ENCODE measurements around the gene ANKRD50. TPM values are rescaled to one million over a fixed set of nuclear protein-coding genes. Genes with fewer than 3 reads are reported as not detected.

Gene ANKRD50
- total RNA-seq, 3 donors from 2014 or later: 8.2 to 16.7 (median 11.0) TPM

DNA sequence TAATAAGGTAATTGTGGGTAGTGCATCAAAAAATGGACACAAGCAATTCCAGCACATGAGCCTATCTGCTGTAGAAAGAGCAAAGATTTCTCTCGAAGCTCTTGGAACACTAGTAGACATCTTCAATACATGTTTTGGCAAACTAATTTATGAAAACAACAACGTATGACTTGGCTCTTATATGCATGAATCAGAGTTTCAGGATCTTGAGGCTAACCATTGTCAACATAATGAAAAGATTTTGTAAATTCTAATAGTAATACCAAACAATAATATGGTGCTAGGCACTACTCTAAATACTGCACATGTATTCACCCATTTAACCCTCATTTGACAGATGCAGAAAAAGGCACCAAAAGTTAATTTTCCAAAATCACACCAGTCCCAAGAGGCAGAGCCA lies 25.1 kb upstream of the ANKRD50 start:
- Histone ChIP-seq H3K4me1 (ENCODE audit: low read depth) (no peaks in the 10 kb centered on the region), H3K4me3 (no peak overlapping the region), H3K9me3 (no peaks in the 10 kb centered on the region), H3K36me3 (ENCODE audit: low read depth) (no peaks in the 10 kb centered on the region)
- DNase-seq (no peak), ATAC-seq (no peak)
- intact Hi-C loops (cut with DNase I, micrococcal nuclease): no loop called here
- TF ChIP-seq, protein P1, sequence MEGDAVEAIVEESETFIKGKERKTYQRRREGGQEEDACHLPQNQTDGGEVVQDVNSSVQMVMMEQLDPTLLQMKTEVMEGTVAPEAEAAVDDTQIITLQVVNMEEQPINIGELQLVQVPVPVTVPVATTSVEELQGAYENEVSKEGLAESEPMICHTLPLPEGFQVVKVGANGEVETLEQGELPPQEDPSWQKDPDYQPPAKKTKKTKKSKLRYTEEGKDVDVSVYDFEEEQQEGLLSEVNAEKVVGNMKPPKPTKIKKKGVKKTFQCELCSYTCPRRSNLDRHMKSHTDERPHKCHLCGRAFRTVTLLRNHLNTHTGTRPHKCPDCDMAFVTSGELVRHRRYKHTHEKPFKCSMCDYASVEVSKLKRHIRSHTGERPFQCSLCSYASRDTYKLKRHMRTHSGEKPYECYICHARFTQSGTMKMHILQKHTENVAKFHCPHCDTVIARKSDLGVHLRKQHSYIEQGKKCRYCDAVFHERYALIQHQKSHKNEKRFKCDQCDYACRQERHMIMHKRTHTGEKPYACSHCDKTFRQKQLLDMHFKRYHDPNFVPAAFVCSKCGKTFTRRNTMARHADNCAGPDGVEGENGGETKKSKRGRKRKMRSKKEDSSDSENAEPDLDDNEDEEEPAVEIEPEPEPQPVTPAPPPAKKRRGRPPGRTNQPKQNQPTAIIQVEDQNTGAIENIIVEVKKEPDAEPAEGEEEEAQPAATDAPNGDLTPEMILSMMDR (IDR thresholded peaks at IDR 0.05): no peak

DNA sequence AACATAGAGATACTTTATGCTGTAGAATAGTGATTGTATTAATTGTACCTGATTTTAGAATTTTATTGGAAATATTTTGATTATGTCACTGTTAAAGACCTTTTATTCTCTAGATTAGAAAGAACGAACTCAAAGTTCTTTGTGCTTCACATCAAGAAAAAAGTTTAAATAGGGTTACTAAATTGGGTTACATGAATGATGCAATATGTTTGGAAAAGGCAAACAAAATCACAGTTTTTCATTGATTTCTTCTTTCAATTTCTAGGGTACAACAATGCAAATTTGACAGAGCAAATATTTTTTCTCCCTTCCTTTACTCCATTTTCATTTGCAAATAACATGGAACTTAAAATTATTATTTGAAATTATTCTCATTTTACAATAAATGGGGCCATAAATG lies 24.0 kb upstream of the ANKRD50 start:
- Histone ChIP-seq H3K4me3 (no peak overlapping the region), H3K9me3 (no peaks in the 10 kb centered on the region), H3K4me1 (ENCODE audit: low read depth) (no peaks in the 10 kb centered on the region), H3K36me3 (ENCODE audit: low read depth) (no peaks in the 10 kb centered on the region)
- TF ChIP-seq, protein P1 (IDR thresholded peaks at IDR 0.05): no peak
- intact Hi-C loops (cut with DNase I, micrococcal nuclease): no loop called here
- no peak for ATAC-seq
- no peak for DNase-seq

DNA sequence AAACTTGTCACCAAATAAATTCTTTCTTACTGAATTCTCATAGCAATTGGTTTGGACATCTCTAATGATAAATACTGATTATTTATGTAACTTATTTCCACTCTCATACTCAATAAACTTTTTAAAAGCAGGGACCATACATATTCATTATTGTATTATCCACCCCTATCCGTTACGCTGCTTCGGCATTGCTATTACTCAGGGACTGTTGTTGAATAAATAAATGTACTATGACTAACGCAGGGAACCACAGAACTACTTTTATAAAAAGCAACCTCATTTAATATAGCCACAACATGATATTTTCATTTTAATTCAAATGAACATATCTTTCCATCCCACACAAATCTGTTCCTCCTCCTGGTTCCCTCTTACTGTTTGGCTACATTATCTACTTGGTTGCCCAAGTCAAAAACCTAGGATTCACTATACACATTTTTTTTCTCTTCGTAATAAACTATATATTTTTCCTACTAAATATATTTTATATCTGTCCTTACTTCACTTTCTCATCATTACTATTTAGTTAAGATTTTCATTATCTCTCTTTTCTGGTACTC lies 14.9 kb upstream of the ANKRD50 start:
- TF ChIP-seq, protein P1 (IDR thresholded peaks at IDR 0.05): no peak
- intact Hi-C loops (cut with DNase I, micrococcal nuclease): no loop called here
- no peak for ATAC-seq
- H3K4me1 ChIP-seq (ENCODE audit: low read depth): no peaks in the 10 kb centered on the region
- no peaks in the 10 kb centered on the region for H3K9me3 ChIP-seq
- no peaks in the 10 kb centered on the region for H3K36me3 ChIP-seq (ENCODE audit: low read depth)
- H3K4me3 ChIP-seq: no peak overlapping the region
- DNase-seq: no peak

DNA sequence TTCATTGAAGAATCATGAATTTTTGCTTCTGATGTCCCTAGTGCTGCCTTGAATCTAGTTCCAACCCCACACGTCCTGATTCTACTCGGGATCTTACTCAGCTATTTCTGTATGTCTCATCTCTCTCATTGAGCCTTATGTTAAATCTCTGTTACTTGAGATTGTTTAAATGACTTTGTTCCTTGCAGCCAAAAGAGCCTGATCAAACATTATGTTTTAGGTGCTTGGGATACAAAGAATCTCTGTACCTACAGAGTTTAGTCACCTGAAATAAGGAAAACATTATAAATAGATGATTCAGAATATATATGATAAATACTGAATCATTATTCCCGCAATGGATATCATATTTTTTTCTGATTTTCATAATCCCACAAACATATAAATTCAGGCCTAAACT lies 13.7 kb upstream of the ANKRD50 start:
- Histone ChIP-seq H3K4me3 (no peak overlapping the region), H3K36me3 (ENCODE audit: low read depth) (no peaks in the 10 kb centered on the region), H3K4me1 (ENCODE audit: low read depth) (no peaks in the 10 kb centered on the region), H3K9me3 (no peaks in the 10 kb centered on the region)
- TF ChIP-seq, protein P1 (IDR thresholded peaks at IDR 0.05): no peak
- intact Hi-C loops (cut with DNase I, micrococcal nuclease): no loop called here
- no peak for DNase-seq
- no peak for ATAC-seq

DNA sequence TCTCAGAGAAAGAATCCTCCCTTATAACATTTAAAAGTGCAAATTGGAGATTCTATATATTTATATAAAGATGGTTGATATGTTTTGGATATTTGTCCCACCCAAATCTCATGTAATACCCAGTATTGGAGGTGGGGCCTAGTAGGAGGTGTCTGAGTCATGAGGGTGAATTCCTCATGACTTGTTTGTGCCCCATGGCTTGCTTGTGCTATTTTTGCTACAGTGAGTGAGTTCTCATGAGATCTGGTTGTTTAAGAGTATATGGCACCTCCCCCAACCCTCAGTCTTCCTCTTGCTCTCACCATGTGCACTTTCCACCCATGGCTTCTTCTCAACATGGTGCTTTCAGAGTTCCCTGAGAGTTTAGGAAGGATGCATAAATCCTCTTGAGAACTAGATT lies 9.5 kb upstream of the ANKRD50 start:
- Histone ChIP-seq H3K36me3 (ENCODE audit: low read depth) (no peaks in the 10 kb centered on the region), H3K4me1 (ENCODE audit: low read depth) (no peaks in the 10 kb centered on the region), H3K4me3 (no peak overlapping the region), H3K9me3 (no peaks in the 10 kb centered on the region)
- TF ChIP-seq, protein P1 (IDR thresholded peaks at IDR 0.05): no peak
- DNase-seq (no peak), ATAC-seq (no peak)
- intact Hi-C loops (cut with DNase I, micrococcal nuclease): no loop called here

DNA sequence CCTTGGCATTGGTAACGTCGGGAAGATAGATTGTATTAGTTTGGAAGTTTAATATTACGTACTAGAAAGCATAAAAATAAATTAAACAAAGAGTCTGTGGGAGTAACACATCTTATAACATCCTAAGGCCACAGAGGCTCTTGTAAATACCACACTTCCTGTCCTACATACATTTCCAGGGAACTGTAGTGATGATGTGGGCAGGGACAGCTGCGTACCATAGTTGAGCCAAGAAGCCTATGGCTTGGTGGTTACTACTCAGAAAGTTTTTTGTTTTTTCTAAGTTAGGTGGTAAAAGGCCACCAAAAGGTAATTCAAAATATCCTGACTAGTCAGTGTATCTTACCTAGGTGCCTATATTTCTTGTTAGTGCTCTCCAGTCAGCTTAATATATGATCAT lies 4.6 kb upstream of the ANKRD50 start:
- TF ChIP-seq, protein P1 (IDR thresholded peaks at IDR 0.05): no peak
- intact Hi-C loops (cut with DNase I, micrococcal nuclease): no loop called here
- Histone ChIP-seq H3K9me3 (no peaks in the 10 kb centered on the region), H3K36me3 (ENCODE audit: low read depth) (no peaks in the 10 kb centered on the region), H3K4me1 (ENCODE audit: low read depth) (no peaks in the 10 kb centered on the region), H3K4me3 (no peak overlapping the region)
- ATAC-seq (no peak), DNase-seq (no peak)

All from mucosa of descending colon (tissue), 3 donors.